GM23338 (cell line): Measurements from ENCODE around the gene NFKB1. TPM values are rescaled to one million over a fixed set of nuclear protein-coding genes. Genes with fewer than 3 reads are reported as not detected.

Experiments used
- ATAC-seq: fragments of 200-7000 bp; cut with Tn5 transposase; 3 replicates; pipeline ENCODE4 v1.9.1; 2020
- DNase-seq: peaks from one replicate; pipeline ENCODE4 v3.0.0-alpha.2; 2015; ENCODE audit warnings: low spot score
- H2AFZ ChIP-seq: fragments of 200-600 bp; sonication (generic); 2 replicates; pipeline ENCODE4 v1.8.0; 2016; ENCODE audit warnings: antibody characterized with exemption, mild to moderate bottlenecking, moderate library complexity
- H3F3A ChIP-seq: fragments of 200-600 bp; sonication (generic); replicated peaks from 2 replicates; pipeline ENCODE4 v1.8.0; 2017; ENCODE audit warnings: antibody characterized with exemption, mixed run types, low read depth
- H3K27ac ChIP-seq: fragments of 200-600 bp; sonication (generic); 2 replicates; pipeline ENCODE4 v1.6.1; 2016; ENCODE audit warnings: low read depth
- H3K27me3 ChIP-seq: fragments of 200-600 bp; sonication (generic); 2 replicates; pipeline ENCODE4 v1.8.0; 2016; ENCODE audit warnings: mild to moderate bottlenecking, mixed run types, moderate library complexity; ENCODE audit not compliant: insufficient read depth
- H3K36me3 ChIP-seq: fragments of 200-600 bp; sonication (generic); 2 replicates; pipeline ENCODE4 v1.8.0; 2016; ENCODE audit warnings: mild to moderate bottlenecking; ENCODE audit not compliant: insufficient read depth
- H3K4me1 ChIP-seq: fragments of 200-600 bp; sonication (generic); 2 replicates; pipeline ENCODE4 v1.8.0; 2016; ENCODE audit warnings: mild to moderate bottlenecking, moderate library complexity; ENCODE audit not compliant: insufficient read depth
- H3K4me2 ChIP-seq: fragments of 200-600 bp; sonication (generic); 2 replicates; pipeline ENCODE4 v1.7.1; 2017; ENCODE audit warnings: mixed run types
- H3K4me3 ChIP-seq: fragments of 200-600 bp; sonication (generic); 2 replicates; pipeline ENCODE4 v1.6.1; 2016; ENCODE audit warnings: mixed run types
- H3K79me2 ChIP-seq: fragments of 200-600 bp; sonication (generic); replicated peaks from 2 replicates; pipeline ENCODE4 v1.8.0; 2017; ENCODE audit warnings: mild to moderate bottlenecking; ENCODE audit not compliant: insufficient read depth
- H3K9me2 ChIP-seq: fragments of 200-600 bp; sonication (generic); 2 replicates; pipeline ENCODE4 v1.8.0; 2017; ENCODE audit not compliant: insufficient read depth
- H4K20me1 ChIP-seq: fragments of 200-600 bp; sonication (generic); replicated peaks from 2 replicates; pipeline ENCODE4 v1.8.0; 2017; ENCODE audit warnings: mild to moderate bottlenecking; ENCODE audit not compliant: insufficient read depth
- H3K27ac Mint-ChIP-seq: 2 replicates; pipeline ENCODE4 v1.8.0; 2020; ENCODE audit warnings: inconsistent platforms, mild to moderate bottlenecking, moderate library complexity, mixed read lengths
- H3K27me3 Mint-ChIP-seq: 3 replicates; pipeline ENCODE4 v1.8.0; 2022; ENCODE audit warnings: low read depth, mild to moderate bottlenecking, moderate library complexity, mixed read lengths, inconsistent platforms; ENCODE audit not compliant: insufficient read depth, poor library complexity
- H3K36me3 Mint-ChIP-seq: 3 replicates; pipeline ENCODE4 v1.8.0; 2021; ENCODE audit warnings: low read depth, mild to moderate bottlenecking, inconsistent platforms, moderate library complexity, mixed read lengths
- H3K4me1 Mint-ChIP-seq: 3 replicates; pipeline ENCODE4 v1.8.0; 2020; ENCODE audit warnings: mild to moderate bottlenecking, inconsistent platforms, mixed read lengths
- H3K4me3 Mint-ChIP-seq: 3 replicates; pipeline ENCODE4 v1.8.0; 2021; ENCODE audit warnings: moderate library complexity, mild to moderate bottlenecking, inconsistent platforms, mixed read lengths
- H3K9me3 Mint-ChIP-seq: 3 replicates; pipeline ENCODE4 v1.8.0; 2020; ENCODE audit warnings: moderate library complexity, mild to moderate bottlenecking, inconsistent platforms, mixed read lengths
- CREB1 ChIP-seq: fragments of 250-450 bp; sonication (Bioruptor Pico); IDR thresholded peaks from 2 replicates; pipeline ENCODE4 v1.5.0; 2020; ENCODE audit warnings: low read depth, mild to moderate bottlenecking, moderate library complexity
- CTCF ChIP-seq, 2 experiments: fragments of 200-600 bp in 1 of 2; sonication (generic) in 1 of 2; conservative IDR thresholded peaks; 2 replicates each; pipeline versions ENCODE4 v1.5.1 to v1.6.1; 2016 to 2017; ENCODE audit warnings: antibody characterized with exemption in 2 of 2, low read depth in 2 of 2, mild to moderate bottlenecking in 2 of 2, moderate library complexity in 1 of 2
- ETS1 ChIP-seq: IDR thresholded peaks from 2 replicates; pipeline ENCODE4 v1.6.1; 2016; ENCODE audit warnings: antibody characterized with exemption
- EZH2 ChIP-seq: fragments of 200-600 bp; sonication (generic); IDR thresholded peaks from one replicate; pipeline ENCODE4 v1.8.0; 2017; ENCODE audit warnings: antibody characterized with exemption, mild to moderate bottlenecking, low read depth; ENCODE audit not compliant: unreplicated experiment
- EZH2phosphoT487 ChIP-seq: fragments of 200-600 bp; sonication (generic); IDR thresholded peaks from one replicate; pipeline ENCODE4 v1.8.1; 2018; ENCODE audit warnings: antibody characterized with exemption; ENCODE audit not compliant: unreplicated experiment
- JUNB ChIP-seq: IDR thresholded peaks from one replicate; pipeline ENCODE4 v1.6.1; 2016; ENCODE audit warnings: antibody characterized with exemption; ENCODE audit not compliant: unreplicated experiment
- NANOG ChIP-seq: IDR thresholded peaks from 2 replicates; pipeline ENCODE4 v1.6.1; 2016; ENCODE audit warnings: antibody characterized with exemption, borderline replicate concordance
- POLR2AphosphoS5 ChIP-seq: IDR thresholded peaks from 2 replicates; pipeline ENCODE4 v1.6.1; 2016; ENCODE audit warnings: antibody characterized with exemption, low read depth
- STAT1 ChIP-seq: IDR thresholded peaks from one replicate; pipeline ENCODE4 v1.6.1; 2016; ENCODE audit warnings: antibody characterized with exemption; ENCODE audit not compliant: unreplicated experiment
- ZNF114 ChIP-seq: fragments of 250-450 bp; sonication (Bioruptor Pico); IDR thresholded peaks from 2 replicates; pipeline ENCODE4 v1.5.0; 2020; ENCODE audit warnings: mild to moderate bottlenecking, moderate library complexity
- ZNF331 ChIP-seq: fragments of 250-450 bp; sonication (Bioruptor Pico); IDR thresholded peaks from 2 replicates; pipeline ENCODE4 v1.5.0; 2020; ENCODE audit warnings: low read depth, mild to moderate bottlenecking, moderate library complexity
- ZNF462 ChIP-seq: fragments of 250-450 bp; sonication (Bioruptor Pico); IDR thresholded peaks from 2 replicates; pipeline ENCODE4 v1.5.0; 2020; ENCODE audit warnings: mild to moderate bottlenecking, moderate library complexity
- polyA plus RNA-seq: library from polyadenylated mRNA; unstranded; fragments of >200 nt; fragmentation: Nextera tagmentation; extraction: Ambion mirVana; gene quantifications from 2 replicates; pipeline ENCODE4 v1.2.1, GENCODE V29; 2016
- total RNA-seq: library from RNA; depleted of rRNA; stranded (reverse); fragments of >200 nt; shearing (Covaris generic); gene quantifications from 2 replicates; pipeline ENCODE4 v1.2.3, GENCODE V29; 2014
- TF ChIP-seq, protein P1 (sequence below): IDR thresholded peaks from one replicate; pipeline ENCODE4 v1.6.1; 2018; ENCODE audit warnings: antibody characterized with exemption; ENCODE audit not compliant: unreplicated experiment

Gene NFKB1
- total and polyA plus RNA-seq, 2 experiments from 2014 or later = 0.82 to 4.6 TPM

- DNase-seq (no peak), ATAC-seq (no peak)
- Histone ChIP-seq H3K4me1 (peaks cover 6% of the 10 kb centered on the region; the same call in 1 of the 2 replicates), H3K79me2 (no peaks in the 10 kb centered on the region), H3K4me2 (no peak overlapping the region), H3K27ac (no peak overlapping the region), H3F3A (no peaks in the 10 kb centered on the region), H2AFZ (no peak overlapping the region), H3K9me2 (no peaks in the 10 kb centered on the region), H3K27me3 (peaks cover 22% of the 10 kb centered on the region), H3K4me3 (no peak overlapping the region), H4K20me1 (no peaks in the 10 kb centered on the region), H3K36me3 (no peaks in the 10 kb centered on the region)
- TF ChIP-seq STAT1 (no peak), ZNF114 (CRISPR knock-in tag) (no peak), JUNB (no peak), POLR2AphosphoS5 (no peak), CREB1 (no peak), EZH2phosphoT487 (no peak), NANOG (no peak), ETS1 (no peak), ZNF462 (CRISPR knock-in tag) (no peak), EZH2 (no peak), ZNF331 (CRISPR knock-in tag) (no peak), CTCF (conservative IDR thresholded peaks at IDR 0.05; ENCODE audit: low read depth in 2 of 2) (no peak)
- TF ChIP-seq, protein P1, sequence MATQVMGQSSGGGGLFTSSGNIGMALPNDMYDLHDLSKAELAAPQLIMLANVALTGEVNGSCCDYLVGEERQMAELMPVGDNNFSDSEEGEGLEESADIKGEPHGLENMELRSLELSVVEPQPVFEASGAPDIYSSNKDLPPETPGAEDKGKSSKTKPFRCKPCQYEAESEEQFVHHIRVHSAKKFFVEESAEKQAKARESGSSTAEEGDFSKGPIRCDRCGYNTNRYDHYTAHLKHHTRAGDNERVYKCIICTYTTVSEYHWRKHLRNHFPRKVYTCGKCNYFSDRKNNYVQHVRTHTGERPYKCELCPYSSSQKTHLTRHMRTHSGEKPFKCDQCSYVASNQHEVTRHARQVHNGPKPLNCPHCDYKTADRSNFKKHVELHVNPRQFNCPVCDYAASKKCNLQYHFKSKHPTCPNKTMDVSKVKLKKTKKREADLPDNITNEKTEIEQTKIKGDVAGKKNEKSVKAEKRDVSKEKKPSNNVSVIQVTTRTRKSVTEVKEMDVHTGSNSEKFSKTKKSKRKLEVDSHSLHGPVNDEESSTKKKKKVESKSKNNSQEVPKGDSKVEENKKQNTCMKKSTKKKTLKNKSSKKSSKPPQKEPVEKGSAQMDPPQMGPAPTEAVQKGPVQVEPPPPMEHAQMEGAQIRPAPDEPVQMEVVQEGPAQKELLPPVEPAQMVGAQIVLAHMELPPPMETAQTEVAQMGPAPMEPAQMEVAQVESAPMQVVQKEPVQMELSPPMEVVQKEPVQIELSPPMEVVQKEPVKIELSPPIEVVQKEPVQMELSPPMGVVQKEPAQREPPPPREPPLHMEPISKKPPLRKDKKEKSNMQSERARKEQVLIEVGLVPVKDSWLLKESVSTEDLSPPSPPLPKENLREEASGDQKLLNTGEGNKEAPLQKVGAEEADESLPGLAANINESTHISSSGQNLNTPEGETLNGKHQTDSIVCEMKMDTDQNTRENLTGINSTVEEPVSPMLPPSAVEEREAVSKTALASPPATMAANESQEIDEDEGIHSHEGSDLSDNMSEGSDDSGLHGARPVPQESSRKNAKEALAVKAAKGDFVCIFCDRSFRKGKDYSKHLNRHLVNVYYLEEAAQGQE = no peak
- no peaks in the 10 kb centered on the region; the same call in 2 of the 3 replicates for H3K9me3 Mint-ChIP-seq
- H3K4me1 Mint-ChIP-seq = peaks cover 4% of the 10 kb centered on the region; the same call in 1 of the 3 replicates
- peaks cover 8% of the 10 kb centered on the region for H3K27me3 Mint-ChIP-seq
- no peak overlapping the region for H3K27ac Mint-ChIP-seq
- no peak overlapping the region for H3K4me3 Mint-ChIP-seq
- H3K36me3 Mint-ChIP-seq = no peaks in the 10 kb centered on the region; the same call in 2 of the 3 replicates
Measured at GRCh38 chr4:102503831-102504786, 3.0 kb downstream of the NFKB1 start.
